NCI-H187 (cell line): ENCODE data around the gene LGR6.
A peak's percentile ranks its signal among the peaks of the same experiment; 100 is the strongest.
"Not testable (repeated sequence)": the region's sequence is repeated elsewhere in the genome, so short reads cannot be mapped to it uniquely, and the experiment has no call there.

Source experiments
- DNase-seq, 2 experiments: peaks; one replicate each; lab custom pipeline; 2025; lab: John Stamatoyannopoulos, UW

LGR6 gene

DNA sequence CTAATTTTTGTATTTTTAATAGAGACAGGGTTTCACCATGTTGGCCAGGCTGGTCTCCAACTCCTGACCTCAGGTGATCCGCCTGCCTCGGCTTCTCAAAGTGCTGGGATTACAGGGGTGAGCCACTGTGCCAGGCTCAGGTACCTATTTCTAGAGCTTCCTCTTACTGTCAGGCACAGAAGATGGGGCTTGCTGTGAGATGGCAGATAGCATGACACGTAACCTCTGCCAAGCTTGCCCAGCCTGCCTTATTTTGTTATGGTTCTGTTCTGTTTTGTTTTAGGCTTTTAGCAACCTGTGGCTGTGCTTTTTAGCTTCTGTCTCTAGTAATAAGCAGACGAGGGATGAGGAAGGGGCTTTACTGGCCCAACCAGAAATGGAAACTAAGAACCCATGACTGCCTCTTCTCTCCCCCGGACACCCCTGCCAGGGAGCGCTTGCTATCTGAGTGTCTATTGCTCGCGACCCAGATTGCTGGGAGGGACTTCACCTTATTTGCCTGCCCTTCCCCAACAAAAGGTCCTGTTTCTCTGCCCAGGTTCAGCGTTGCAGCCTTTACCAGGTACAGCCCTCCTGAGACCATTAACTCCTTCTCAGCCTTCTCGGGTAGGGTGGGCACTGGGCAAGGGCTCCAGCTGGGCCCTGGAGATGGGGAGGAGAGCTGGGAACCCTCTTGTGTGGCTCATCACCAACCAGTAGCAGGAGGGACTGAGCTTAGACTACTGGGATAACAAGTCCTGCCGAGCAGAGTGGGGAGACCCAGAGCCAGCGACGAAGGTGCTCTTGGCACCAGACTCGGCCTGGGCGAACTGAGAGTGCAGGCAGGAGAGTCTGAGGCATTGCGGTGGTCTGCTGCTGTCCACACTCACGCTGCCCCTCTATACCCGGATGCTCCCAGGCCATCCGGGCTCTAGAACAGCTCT lies 13.5 kb upstream of the LGR6 start:
- DNase-seq, result no peak

DNA sequence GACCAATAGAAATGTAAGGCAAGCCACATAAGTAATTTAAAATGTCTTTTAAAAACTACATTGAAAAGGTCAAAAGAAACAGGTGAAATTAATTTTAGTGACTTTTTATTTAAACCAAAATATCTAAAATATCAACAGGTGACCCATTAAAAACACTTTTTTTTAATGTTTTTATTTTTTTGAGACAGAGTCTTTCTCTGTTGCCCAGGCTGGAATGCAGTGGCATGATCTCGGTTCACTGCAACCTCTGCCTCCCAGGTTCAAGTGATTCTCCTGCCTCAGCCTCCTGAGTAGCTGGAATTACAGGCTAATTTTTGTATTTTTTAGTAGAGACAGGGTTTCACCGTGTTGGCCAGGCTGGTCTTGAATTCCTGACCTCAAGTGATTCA lies 12.9 kb upstream of the LGR6 start:
- not testable (repeated sequence) for DNase-seq

DNA sequence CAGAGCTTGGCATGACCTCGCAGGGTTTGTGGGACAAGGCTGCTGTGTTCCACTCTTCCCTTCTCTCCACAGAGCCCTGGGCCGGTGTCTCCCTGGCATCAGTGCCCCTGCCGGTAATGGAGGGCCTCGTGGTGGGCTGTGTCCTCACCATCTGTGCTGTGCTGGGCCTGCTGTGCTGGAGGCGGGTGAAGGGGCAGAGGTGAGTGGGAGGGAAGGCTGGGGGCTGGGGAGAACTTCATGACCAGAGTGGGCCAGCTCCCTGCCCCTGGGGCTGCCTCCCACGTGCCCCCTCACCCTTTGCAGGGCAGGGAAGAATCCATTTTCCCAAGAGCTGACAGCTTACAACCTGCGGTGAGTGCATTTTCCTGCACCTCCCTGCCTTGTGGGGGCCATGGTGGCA lies 12.0 kb upstream of the LGR6 start:
- no peak for DNase-seq

DNA sequence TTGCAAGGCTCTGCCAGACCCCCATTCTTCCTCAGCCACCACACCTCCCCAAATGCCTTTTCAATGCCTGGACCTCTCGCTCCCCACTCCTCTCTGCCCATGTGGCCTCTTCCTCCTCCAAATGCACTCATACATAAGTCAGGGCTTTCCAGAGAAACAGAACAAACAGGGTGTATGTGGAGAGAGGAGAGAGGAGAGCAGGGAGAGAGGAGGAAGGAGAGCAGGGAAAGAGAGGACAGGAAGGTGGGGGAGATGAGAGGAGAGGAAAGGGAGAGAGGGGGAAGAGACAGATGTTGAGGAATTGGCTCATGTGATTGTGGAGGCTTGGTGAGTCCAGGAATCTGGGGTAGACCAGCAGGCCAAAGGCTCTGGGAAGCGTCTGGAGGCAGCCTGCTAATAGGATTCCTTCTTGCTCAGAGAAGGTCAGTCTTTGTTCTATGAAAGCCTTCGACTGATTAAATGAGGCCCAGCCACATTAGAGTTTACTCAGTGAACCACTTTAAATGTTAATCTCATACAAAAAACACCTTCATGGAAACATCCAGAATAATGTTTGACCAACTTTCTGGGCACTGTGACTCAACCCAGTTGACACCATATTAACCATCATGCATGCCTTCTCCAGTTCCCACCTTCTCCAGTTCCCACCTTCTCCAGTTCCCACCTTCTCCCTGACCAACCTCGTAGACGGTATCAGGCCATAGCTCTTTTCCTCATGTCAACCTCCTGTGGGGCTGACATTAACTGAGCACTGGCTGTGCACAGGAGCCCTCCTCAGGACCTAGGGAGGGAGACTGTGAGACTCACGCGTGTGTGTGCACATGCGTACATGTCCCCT lies 11.3 kb upstream of the LGR6 start:
- no peak for DNase-seq

DNA sequence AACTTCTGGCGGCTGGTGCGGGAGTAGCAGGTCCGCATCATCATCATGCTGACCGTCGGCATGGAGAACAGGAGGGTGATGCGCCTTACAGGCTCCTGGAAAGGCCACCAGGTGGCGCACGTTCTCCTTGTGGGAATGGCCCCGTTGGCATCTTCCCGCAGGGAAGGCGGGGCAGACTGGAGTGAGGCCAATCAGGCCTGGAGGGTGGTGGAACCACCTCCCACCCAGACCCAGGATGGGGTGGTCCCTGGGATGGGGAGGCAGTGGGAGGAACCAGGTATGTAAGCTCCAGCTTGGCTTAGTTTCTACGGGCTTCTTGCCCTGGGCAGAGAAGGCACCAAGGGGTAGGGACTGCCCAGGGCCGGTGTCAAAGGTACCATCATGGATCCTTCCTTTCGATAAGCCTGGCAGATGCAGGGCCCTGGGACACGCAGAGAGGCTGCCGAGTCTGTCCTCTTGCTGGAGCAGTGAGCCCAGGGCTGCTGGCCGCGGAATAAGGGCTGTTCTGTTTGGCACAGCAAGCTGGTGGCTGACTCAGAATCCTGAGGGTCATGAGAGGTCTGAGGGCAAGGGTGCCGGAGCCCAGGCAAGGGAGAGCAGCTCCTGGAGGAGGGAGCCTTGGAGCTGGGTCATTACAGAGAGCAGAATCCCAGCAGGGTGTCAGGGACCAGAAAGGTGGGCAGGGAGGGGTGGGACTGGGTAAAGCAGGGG lies 8.7 kb upstream of the LGR6 start:
- peak; percentile 92 to 93 for DNase-seq

DNA sequence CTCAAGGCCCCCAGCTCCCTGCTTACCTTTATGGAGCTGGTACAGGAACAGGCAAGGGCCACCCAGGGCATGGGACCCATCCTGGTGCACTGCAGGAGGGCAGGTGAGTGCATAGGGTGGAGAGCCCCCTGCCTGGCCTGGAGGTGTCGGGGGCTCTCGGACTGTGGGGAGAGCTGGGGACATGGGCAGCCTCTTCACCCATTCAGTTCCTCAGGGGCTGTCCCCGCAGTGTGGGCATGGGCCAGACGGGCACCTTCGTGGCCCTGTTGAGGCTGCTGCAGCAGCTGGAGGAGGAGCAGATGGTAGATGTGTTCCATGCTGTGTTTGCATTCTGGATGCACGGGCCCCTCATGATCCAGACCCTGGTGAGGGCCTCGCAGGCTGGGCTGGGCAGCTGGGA lies 7.3 kb upstream of the LGR6 start:
- no peak for DNase-seq

DNA sequence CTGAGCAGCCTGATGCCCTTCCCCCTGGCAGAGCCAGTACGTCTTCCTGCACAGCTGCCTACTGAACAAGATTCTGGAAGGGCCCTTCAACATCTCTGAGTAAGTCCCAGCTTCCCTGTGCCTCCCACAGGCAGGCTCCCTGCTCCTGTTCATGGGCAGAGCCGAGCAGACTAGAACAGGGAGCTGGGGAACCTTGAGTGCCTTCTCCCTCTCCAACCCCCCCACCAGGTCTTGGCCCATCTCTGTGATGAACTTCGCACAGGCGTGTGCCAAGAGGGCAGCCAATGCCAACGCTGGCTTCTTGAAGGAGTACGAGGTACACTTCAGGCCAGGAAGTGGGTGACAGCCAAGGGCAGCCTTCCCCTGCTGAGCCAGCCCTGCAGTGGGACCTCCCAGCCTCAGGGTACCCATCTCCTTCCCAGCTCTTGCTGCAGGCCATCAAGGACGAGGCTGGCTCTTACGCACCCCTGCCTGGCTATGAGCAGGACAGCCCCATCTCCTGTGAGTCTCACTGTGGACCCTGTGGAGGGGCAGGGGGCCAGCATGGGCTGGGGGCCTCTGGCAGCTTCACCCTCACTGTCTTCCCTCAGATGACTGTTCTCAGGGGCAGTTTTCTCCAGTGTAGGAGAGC lies 6.4 kb upstream of the LGR6 start:
- DNase-seq, result no peak

DNA sequence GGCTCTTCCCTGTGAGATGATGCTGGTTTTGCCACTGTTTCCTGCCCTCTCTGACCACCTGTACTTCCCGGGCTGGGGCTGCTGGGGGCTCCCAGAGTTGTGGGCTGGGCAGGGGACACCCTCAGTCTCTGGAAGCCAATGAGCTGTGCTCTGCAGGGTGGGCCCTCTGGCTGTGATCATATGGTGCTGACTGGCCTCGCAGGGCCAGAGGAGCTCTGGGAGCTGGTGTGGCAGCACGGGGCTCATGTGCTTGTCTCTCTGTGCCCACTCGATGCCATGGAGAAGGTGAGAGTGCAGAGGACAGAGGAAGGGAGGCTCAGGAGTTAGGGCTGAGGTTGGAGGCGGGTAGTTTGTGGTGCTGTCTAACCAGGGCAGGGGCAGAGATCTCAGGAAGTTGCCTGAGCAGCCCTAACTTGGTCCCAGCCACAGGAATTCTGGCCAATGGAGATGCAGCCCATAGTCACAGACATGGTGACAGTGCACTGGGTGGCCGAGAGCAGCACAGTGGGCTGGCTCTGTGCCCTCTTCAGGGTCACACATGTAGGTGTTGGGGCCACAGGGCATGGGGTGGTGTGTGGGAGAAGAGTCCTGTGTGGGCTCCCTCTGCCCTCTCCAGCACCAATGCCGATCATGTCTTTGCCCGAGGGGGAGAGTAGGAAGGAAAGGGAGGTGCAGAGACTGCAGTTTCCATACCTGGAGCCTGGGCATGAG lies 5.7 kb upstream of the LGR6 start:
- no peak for DNase-seq

DNA sequence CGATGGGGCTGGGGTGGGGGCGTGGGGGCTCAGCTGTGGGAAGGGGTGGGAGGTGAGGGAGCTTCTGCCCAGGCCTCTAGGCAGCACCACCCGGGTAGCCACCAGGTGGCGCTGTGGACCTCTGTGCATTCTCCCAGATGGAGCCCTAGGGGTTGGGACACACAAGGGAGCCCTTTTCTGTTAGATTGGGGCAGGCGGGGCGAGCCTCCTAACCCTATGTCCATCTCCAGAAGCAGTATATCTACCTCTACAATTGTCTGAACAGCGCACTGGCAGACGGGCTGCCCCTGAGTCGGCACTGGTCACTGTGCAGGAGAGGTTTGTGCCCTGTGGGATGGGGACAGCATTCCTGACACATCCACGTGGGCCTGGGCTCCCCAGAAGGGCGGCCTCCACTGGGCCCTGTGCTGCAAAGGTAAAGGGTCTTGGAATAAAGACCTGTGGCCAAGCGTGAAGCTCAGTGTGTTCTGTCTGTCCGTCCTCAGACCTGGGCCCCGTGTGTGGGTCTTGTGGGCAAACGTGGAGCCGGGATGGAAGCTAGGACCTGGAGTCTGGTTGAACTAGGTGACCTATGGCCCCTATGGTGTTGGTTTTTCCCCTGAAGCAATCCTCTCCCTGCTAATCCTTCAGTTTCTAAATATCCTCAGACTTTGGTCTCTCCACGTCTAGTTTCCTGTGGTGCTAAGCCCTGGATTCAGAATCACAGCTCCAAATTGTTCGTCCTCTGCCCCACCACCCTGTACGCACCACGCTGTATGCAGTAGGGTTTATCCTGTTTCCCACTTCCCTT lies 4.4 kb upstream of the LGR6 start:
- DNase-seq, result peak; percentile 85 to 93

DNA sequence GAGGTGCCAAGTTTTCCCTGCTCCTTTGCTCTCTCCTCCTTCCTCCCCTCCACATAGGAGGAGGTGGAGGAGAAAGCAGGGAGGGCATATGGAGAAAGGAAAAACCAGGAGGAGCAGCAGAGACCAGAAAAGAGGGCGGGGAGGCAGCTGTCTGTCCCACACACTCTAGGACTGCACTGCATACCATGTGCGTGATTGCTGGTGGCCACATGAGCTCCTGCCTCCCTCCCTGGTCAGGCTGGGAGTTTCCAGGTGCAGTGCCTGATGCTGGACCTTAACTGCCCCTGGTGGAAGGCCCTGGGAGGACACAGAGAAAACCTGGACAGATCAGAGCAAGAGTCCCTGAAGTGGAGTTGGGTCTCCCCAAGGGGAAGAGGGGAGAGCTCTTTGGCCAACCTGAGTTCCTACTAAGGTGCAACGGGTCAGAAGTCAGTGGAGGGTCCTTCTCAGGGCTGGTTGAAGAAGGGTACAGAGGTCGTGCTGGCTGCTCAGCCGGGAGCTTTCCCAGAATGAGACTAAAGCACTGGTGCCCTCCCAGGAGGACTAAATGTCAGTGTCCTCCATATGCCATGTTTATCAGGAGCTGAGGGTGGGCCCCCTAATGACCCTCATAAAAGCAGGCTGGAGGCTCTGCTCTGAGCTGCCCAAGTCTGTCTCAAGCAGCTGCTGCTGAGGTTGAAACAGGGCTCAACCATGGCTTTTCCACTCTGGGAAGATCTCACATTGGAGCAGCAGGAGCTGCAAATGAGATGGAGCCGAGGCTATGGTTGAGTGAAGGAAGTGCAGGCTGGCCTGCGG lies 3.5 kb upstream of the LGR6 start:
- no peak for DNase-seq

DNA sequence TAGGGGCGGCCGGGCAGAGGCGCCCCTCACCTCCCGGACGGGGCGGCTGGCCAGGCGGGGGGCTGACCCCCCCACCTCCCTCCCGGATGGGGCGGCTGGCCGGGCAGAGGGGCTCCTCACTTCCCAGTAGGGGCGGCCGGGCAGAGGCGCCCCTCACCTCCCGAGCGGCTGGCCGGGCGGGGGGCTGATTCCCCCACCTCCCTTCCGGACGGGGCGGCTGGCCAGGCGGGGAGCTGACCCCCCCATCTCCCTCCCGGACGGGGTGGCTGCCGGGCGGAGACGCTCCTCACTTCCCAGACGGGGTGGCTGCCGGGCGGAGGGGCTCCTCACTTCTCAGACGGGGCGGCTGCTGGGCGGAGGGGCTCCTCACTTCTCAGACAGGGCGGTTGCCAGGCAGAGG lies 2.2 kb upstream of the LGR6 start:
- DNase-seq, result not testable (repeated sequence)

DNA sequence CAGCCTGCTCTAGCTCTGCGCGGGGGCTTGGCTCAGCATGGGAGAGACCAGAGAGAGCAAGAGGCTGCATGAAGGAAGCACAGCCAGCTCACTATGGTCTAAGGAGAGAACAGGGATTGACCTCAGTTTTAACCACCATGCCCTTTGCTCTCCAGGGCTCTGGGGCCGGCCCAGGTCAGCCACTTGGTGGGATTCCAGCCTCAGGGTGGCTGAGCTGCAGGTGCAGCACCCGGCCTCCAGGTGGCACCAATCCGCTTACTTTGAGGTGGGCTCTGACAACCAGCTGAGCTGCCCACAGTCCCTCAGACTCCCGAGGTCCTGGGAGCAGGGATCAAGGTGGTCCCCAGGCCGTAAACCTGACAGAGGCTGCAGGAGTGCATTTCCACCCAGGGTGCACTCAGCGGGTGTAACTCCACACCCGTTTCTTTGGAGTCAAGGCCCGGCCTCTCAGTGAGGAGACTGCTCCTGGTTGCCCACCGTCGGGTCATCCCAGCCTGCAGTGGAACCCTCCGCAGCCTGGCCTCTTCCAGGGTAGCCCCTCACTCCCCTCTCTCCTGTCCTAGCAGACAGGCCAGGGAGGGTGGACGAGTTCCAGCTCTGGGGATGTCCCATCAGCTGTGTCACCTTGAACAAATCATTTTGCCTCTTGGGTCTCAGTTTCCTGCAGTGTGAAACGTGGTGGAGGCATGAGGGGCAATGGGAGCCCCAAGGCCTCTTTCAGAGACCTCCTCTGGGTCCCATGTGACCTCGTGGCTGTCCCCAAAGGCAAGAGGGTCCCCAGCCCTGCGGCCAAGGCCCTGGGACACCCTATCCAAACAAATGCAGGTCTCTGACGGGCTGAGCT lies 607 bp upstream of the LGR6 start:
- DNase-seq, result peak; percentile 55 to 59

DNA sequence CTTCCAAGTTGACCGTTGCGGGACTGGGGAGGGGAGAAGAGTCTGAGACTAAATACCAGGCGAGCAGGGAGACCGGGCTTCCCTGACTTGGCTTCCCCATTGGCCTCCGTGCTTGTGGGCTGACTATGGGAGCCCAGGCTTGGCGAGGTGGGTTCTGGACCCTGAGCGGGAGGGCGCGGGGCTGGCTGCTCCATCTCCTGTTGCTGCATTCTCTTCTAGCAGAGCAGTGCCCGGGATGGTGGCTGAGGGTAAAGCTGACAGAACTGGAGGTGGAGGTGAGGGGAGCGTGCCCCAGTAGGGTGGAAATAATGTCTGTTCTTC lies 689 bp downstream of the LGR6 start:
- DNase-seq, result no peak

DNA sequence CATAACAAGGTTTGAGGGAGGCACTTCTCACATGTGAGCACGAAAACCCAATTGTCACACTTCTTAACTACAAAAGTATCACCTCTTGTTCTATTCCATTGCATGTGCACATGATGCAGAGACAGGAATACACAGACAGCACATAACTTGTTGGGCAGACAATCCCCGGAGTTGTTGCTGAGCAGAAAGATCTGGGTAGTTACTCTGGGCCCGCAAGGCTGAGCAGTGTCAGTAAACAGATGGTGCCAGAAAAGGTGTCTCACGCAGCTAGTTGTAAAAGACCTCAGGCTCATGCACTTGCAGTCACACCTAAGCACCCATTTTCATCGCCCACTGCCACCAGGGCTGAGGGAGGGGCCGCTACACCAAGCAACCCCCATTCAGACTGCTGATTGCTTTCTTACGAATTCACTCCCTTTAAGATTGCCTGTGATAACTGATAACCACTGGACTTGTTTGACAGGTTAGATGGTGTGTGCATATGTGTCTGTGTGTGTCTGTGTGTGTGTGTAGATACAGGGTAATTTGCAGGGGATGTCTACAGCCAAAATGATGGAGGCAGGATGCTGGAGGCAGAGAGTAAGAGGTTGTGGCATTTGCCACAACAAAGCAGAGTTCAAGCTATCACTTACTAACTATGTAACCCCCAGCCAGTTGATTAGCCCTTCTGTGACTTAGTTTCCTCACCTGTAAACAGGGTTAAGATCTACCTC lies 4.2 kb downstream of the LGR6 start:
- no peak for DNase-seq

DNA sequence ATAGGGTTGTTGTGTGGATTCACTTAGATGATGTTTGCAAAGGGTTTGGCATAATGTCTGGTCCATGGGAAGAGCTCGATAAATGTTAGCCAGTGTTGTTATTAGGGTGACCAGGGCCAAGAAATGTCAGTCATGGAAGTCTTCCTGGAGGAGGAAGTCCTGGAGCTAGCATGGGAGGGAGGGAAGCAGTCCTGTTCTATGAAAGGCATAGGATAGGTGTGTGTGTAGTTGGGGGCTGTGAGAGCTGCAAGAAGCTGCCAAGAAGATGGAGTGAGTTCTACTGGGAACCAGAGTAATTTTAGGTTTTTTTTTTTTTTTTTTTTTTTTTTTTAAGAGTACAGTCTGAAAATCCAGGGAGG lies 4.7 kb downstream of the LGR6 start:
- DNase-seq, result no peak

DNA sequence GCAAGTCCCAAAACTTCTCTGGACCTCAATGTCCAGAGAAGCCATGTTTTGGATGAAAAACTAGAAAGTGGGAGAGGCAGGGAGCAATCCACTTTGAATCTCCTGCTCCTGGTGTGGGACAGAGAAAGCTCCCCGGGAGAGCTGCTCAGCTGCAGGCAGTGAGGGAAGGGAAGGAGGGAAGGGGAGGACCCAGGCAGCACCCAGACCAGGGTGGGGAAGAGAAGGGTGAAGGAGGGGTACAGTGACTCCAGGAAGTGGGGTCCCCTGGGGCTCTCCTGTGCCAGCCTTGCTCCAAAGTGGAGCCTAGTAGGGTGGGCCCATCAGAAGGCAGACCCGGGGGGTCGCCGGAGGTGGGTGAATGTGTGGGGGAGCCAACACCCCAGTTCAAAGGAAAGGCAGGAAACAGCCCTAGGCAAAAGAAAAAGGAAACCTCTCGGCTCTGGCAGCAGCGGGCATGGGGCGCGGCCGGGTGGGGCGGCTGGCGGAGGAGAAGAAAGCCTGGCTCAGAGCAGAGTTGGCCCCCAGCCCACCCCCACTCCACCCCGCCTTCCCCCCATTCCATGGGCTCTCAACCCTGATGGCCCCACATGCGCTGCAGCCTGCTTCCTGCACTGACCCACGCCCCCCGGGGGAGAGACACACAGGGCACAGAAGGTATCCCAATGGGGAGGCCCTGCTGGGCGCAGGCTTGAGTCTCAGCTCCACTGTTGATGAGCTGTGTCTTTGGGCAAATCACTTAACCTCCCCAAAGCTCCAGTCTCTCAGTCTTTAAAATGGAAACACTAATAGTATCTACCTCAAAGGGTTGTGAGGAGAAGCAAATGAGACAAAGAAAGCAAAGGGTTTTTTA lies 5.7 kb downstream of the LGR6 start:
- DNase-seq, result no peak

DNA sequence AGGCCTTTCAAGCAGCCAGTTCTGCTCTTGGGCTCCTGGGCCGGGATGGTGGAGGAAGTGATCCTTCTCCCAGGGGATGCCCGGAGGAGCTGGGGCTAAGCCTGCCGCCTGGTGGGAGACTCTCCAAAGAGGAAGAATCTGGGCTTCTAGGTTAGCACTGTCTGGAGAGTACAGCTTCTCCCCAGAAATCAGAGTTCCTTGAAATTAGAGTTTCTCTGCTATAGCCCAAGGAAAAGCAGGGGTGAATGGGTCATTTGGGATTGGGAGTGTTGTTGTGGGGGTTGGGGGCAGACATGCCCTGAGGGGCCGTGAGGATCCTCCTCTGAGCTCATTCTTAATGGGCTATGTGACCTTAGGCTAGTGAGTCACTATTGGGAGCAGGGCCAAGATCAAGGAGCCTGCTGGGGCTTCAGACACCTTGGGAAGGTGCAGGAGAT lies 6.5 kb downstream of the LGR6 start:
- DNase-seq, result no peak
